Fibroblast of lung (primary cell): ENCODE results near the gene ANKS1B. TPM values are rescaled to one million over a fixed set of nuclear protein-coding genes. Genes with fewer than 3 reads are reported as not detected.

Experiments
- DNase-seq, 2 donors: peaks; one replicate each; pipeline versions ENCODE4 v3.0.0 to v3.0.0-alpha.2; 2010; ENCODE audit warnings: low read depth in 2 of 2
- H2AFZ ChIP-seq: 2 replicates; pipeline ENCODE4 v1.5.1; 2012; ENCODE audit warnings: low read length, control low read depth, inconsistent platforms
- H3K27ac ChIP-seq: 2 replicates; pipeline ENCODE4 v1.5.1; 2011; ENCODE audit warnings: low read length, control low read depth; ENCODE audit not compliant: insufficient read depth
- H3K27me3 ChIP-seq: 2 replicates; pipeline ENCODE4 v1.5.1; 2011; ENCODE audit warnings: mild to moderate bottlenecking, low read length; ENCODE audit not compliant: control insufficient read depth, insufficient read depth
- H3K36me3 ChIP-seq: 2 replicates; pipeline ENCODE4 v1.5.1; 2011; ENCODE audit warnings: low read length; ENCODE audit not compliant: control insufficient read depth, insufficient read depth
- H3K4me1 ChIP-seq: 2 replicates; pipeline ENCODE4 v1.5.1; 2011; ENCODE audit warnings: low read length; ENCODE audit not compliant: control insufficient read depth, insufficient read depth; ENCODE audit errors: extremely low read depth
- H3K4me2 ChIP-seq: 2 replicates; pipeline ENCODE4 v1.5.1; 2011; ENCODE audit warnings: low read length, control low read depth; ENCODE audit not compliant: insufficient read depth; ENCODE audit errors: extremely low read depth
- H3K4me3 ChIP-seq, 4 experiments: fragments of 200-600 bp in 1 of 4; sonication (generic) in 1 of 4; replicated peaks in 1 of 4; 2 replicates each; pipeline ENCODE4 v1.5.1; 2011 to 2016; ENCODE audit warnings: low read length in 4 of 4, low read depth in 3 of 4, mild to moderate bottlenecking in 3 of 4, control low read depth in 2 of 4, inconsistent platforms in 1 of 4, mixed read lengths in 1 of 4; ENCODE audit not compliant: insufficient read depth in 1 of 4; ENCODE audit errors: control extremely low read depth in 1 of 4
- H3K79me2 ChIP-seq: 2 replicates; pipeline ENCODE4 v1.5.1; 2012; ENCODE audit warnings: mild to moderate bottlenecking, low read length, inconsistent platforms; ENCODE audit not compliant: control insufficient read depth, insufficient read depth
- H3K9ac ChIP-seq: 2 replicates; pipeline ENCODE4 v1.5.1; 2011; ENCODE audit warnings: mild to moderate bottlenecking, low read length, control low read depth; ENCODE audit not compliant: insufficient read depth
- H3K9me3 ChIP-seq: 2 replicates; pipeline ENCODE4 v1.5.1; 2012; ENCODE audit warnings: low read depth, low read length; ENCODE audit not compliant: control insufficient read depth, insufficient read depth
- H4K20me1 ChIP-seq: 2 replicates; pipeline ENCODE4 v1.5.1; 2011; ENCODE audit warnings: low read length; ENCODE audit not compliant: control insufficient read depth, insufficient read depth; ENCODE audit errors: extremely low read depth
- CTCF ChIP-seq, 2 donors: IDR thresholded peaks in 1 of 2; conservative IDR thresholded peaks in 1 of 2; 1 replicate in 1 of 2; 2 replicates in 1 of 2; pipeline ENCODE4 v1.5.1; 2011 to 2012; ENCODE audit warnings: low read length in 2 of 2, control low read depth in 1 of 2, inconsistent platforms in 1 of 2, low read depth in 1 of 2, mild to moderate bottlenecking in 1 of 2
- EZH2 ChIP-seq: IDR thresholded peaks from 2 replicates; pipeline ENCODE4 v1.5.1; 2012; ENCODE audit warnings: low read length, control low read depth, mild to moderate bottlenecking; ENCODE audit errors: missing control alignments
- polyA plus RNA-seq, 2 donors: library from polyadenylated mRNA; depleted of rRNA in 1 of 2; stranded (reverse) in 1 of 2; unstranded in 1 of 2; fragments of >200 nt; gene quantifications; 2 replicates each; pipeline ENCODE4 v1.2.1, GENCODE V29; 2011 to 2012; ENCODE audit warnings: missing spikeins in 1 of 2
- total RNA-seq: library from RNA; depleted of rRNA; stranded (reverse); fragments of >200 nt; gene quantifications from 2 replicates; pipeline ENCODE4 v1.2.1, GENCODE V29; 2014

ANKS1B gene
- total and polyA plus RNA-seq, 2 donors (not counting 1 experiment from before 2014, with no cell fraction given) = 0.11 to 0.83 TPM

- no peaks in the 10 kb centered on the region for H3K4me1 ChIP-seq
- no peak overlapping the region for H3K9ac ChIP-seq
- peak in 1 of 2 donors; percentile 53 for DNase-seq
- no peaks in the 10 kb centered on the region for H3K36me3 ChIP-seq
- no peak overlapping the region for H3K4me2 ChIP-seq
- H3K27me3 ChIP-seq = no peaks in the 10 kb centered on the region
- H4K20me1 ChIP-seq = no peaks in the 10 kb centered on the region
- H3K79me2 ChIP-seq = no peaks in the 10 kb centered on the region
- no peaks in the 10 kb centered on the region for H3K9me3 ChIP-seq
- H3K27ac ChIP-seq = no peak overlapping the region
- no peak overlapping the region for H2AFZ ChIP-seq
- no peak overlapping the region for H3K4me3 ChIP-seq
- TF ChIP-seq EZH2 (no peak), CTCF (conservative IDR thresholded peaks at IDR 0.05 in 1 of 2, IDR thresholded peaks at IDR 0.05 in 1 of 2; ENCODE audit: low read depth in 1 of 2, low read length in 2 of 2) (no peak)
Observed at GRCh38 chr12:99444859-99445316, 539.8 kb downstream of the ANKS1B start.

GRCh38 chr12:99442758-99443157, 542.0 kb downstream of the ANKS1B start:
- Histone ChIP-seq H3K27ac (no peak overlapping the region), H2AFZ (no peak overlapping the region), H3K4me1 (no peaks in the 10 kb centered on the region), H3K36me3 (no peaks in the 10 kb centered on the region), H3K4me2 (no peak overlapping the region), H3K4me3 (no peak overlapping the region), H3K9ac (no peak overlapping the region), H3K27me3 (no peaks in the 10 kb centered on the region), H4K20me1 (no peaks in the 10 kb centered on the region), H3K9me3 (no peaks in the 10 kb centered on the region), H3K79me2 (no peaks in the 10 kb centered on the region)
- TF ChIP-seq CTCF (conservative IDR thresholded peaks at IDR 0.05 in 1 of 2, IDR thresholded peaks at IDR 0.05 in 1 of 2; ENCODE audit: low read depth in 1 of 2, low read length in 2 of 2) (no peak), EZH2 (no peak)
- no peak for DNase-seq

GRCh38 chr12:99439399-99439798, 545.3 kb downstream of the ANKS1B start:
- no peaks in the 10 kb centered on the region for H3K36me3 ChIP-seq
- H3K4me3 ChIP-seq = no peak overlapping the region
- no peak overlapping the region for H3K4me2 ChIP-seq
- H3K9me3 ChIP-seq = no peaks in the 10 kb centered on the region
- no peaks in the 10 kb centered on the region for H3K4me1 ChIP-seq
- no peak overlapping the region for H3K9ac ChIP-seq
- DNase-seq = no peak
- no peak overlapping the region for H2AFZ ChIP-seq
- TF ChIP-seq CTCF (conservative IDR thresholded peaks at IDR 0.05 in 1 of 2, IDR thresholded peaks at IDR 0.05 in 1 of 2; ENCODE audit: low read depth in 1 of 2, low read length in 2 of 2) (no peak), EZH2 (no peak)
- H3K79me2 ChIP-seq = no peaks in the 10 kb centered on the region
- no peak overlapping the region for H3K27ac ChIP-seq
- no peaks in the 10 kb centered on the region for H3K27me3 ChIP-seq
- H4K20me1 ChIP-seq = no peaks in the 10 kb centered on the region
